Endometrium (tissue), 2 donors: ENCODE data around the gene CORT.
A peak's percentile ranks its signal among the peaks of the same experiment; 100 is the strongest.

Experiments used
- FAIRE-seq: peaks from 2 replicates; lab custom pipeline; 2012; peaks lifted over from hg19 to GRCh38; lab: Jason Lieb, UNC
- donor health status: control.
- donor health status: control.

Gene CORT

GRCh38 chr1:10474613-10475507, 25.0 kb downstream of the CORT start, which contains the start of gene PEX14:
Gene PEX14 (plus strand): TSS chr1:10474950. CDS start chr1:10474967, 17 bp downstream.
- no peak for FAIRE-seq

GRCh38 chr1:10475510-10475909, 25.7 kb downstream of the CORT start:
- no peak for FAIRE-seq

- no peak for FAIRE-seq
Measured at GRCh38 chr1:10479296-10479695, 29.5 kb downstream of the CORT start.

- FAIRE-seq, result no peak
Measured at GRCh38 chr1:10480614-10481013, 30.8 kb downstream of the CORT start.

- no peak for FAIRE-seq
Measured at GRCh38 chr1:10484521-10484920, 34.7 kb downstream of the CORT start.

- no peak for FAIRE-seq
Measured at GRCh38 chr1:10489291-10490055, 39.6 kb downstream of the CORT start.

- no peak for FAIRE-seq
Measured at GRCh38 chr1:10490286-10490970, 40.6 kb downstream of the CORT start.

GRCh38 chr1:10494418-10494753, 44.6 kb downstream of the CORT start:
- FAIRE-seq, result no peak

- peak; percentile 33 for FAIRE-seq
Measured at GRCh38 chr1:10494754-10495474, 45.1 kb downstream of the CORT start.

- no peak for FAIRE-seq
Measured at GRCh38 chr1:10495475-10495817, 45.6 kb downstream of the CORT start.

GRCh38 chr1:10495952-10496351, 46.1 kb downstream of the CORT start:
- FAIRE-seq, result no peak

- no peak for FAIRE-seq
Measured at GRCh38 chr1:10497109-10497508, 47.3 kb downstream of the CORT start.

- no peak for FAIRE-seq
Measured at GRCh38 chr1:10498231-10498630, 48.4 kb downstream of the CORT start.
